NCI-H2196 (cell line): ENCODE results near the gene YPEL3.

ENCODE experiments used
- DNase-seq: peaks from one replicate; lab custom pipeline; 2025; ENCODE audit not compliant: unreplicated experiment; lab: John Stamatoyannopoulos, UW

YPEL3 gene

GRCh38 chr16:30070490-30070889, 25.5 kb downstream of the YPEL3 start:
- DNase-seq: no peak

- no peak for DNase-seq
Measured at GRCh38 chr16:30069611-30070462, 26.2 kb downstream of the YPEL3 start.

GRCh38 chr16:30068750-30069610, 27.0 kb downstream of the YPEL3 start:
- DNase-seq: peak; percentile 57

GRCh38 chr16:30068333-30068732, 27.7 kb downstream of the YPEL3 start:
- no peak for DNase-seq

- no peak for DNase-seq
Measured at GRCh38 chr16:30067584-30067916, 28.5 kb downstream of the YPEL3 start.

- no peak for DNase-seq
Measured at GRCh38 chr16:30066761-30067583, 29.0 kb downstream of the YPEL3 start.

GRCh38 chr16:30065943-30066760, 29.9 kb downstream of the YPEL3 start:
- no peak for DNase-seq

GRCh38 chr16:30065102-30065942, 30.7 kb downstream of the YPEL3 start, which contains the start of gene ALDOA:
TSS of gene ALDOA (plus strand) at chr16:30065760. CDS start at chr16:30066898, 1,138 bp downstream.
- DNase-seq: peak; percentile 97

GRCh38 chr16:30064729-30065101, 31.3 kb downstream of the YPEL3 start:
- DNase-seq: no peak

- peak; percentile 74 for DNase-seq
Measured at GRCh38 chr16:30063893-30064728, 31.9 kb downstream of the YPEL3 start.

GRCh38 chr16:30063278-30063892, 32.6 kb downstream of the YPEL3 start:
- DNase-seq: no peak

GRCh38 chr16:30060836-30061554, 35.0 kb downstream of the YPEL3 start:
- DNase-seq: no peak

- no peak for DNase-seq
Measured at GRCh38 chr16:30060346-30060745, 35.7 kb downstream of the YPEL3 start.

- peak; percentile 72 for DNase-seq
Measured at GRCh38 chr16:30054959-30055553, 41.0 kb downstream of the YPEL3 start.

- DNase-seq: no peak
Measured at GRCh38 chr16:30054451-30054850, 41.6 kb downstream of the YPEL3 start.

- no peak for DNase-seq
Measured at GRCh38 chr16:30053376-30054015, 42.5 kb downstream of the YPEL3 start.
